A549 (cell line): Measurements from ENCODE around the gene FLG2. TPM values are rescaled to one million over a fixed set of nuclear protein-coding genes. Genes with fewer than 3 reads are reported as not detected.

Experiments
- ATAC-seq, 2 experiments: fragments of 200-7000 bp in 1 of 2; fragments of >200 bp in 1 of 2; cut with Nextera tagmentation in 1 of 2; cut with Tn5 transposase in 1 of 2; 3 replicates each; pipeline versions ENCODE4 v1.8.0 to v1.9.1; 2018 to 2020; ENCODE audit warnings: mild to moderate bottlenecking in 1 of 2, moderate library complexity in 1 of 2
- CTCF ChIA-PET: fragments of 300-600 bp; sonication (Branson Sonifier 250); formaldehyde crosslinking; extraction: SDS; loops from one replicate; lab custom pipeline; 2021; ENCODE audit warnings: antibody characterized with exemption, inconsistent platforms; lab: Yijun Ruan, JAX
- POLR2A ChIA-PET: fragments of 350-600 bp; formaldehyde crosslinking; extraction: SDS; loops from one replicate; lab custom pipeline; 2021; ENCODE audit warnings: antibody characterized with exemption, inconsistent platforms; lab: Yijun Ruan, JAX
- DNase-seq, 2 experiments: peaks; one replicate each; pipeline versions ENCODE4 v3.0.0 to v3.0.0-alpha.2; 2011 to 2016; ENCODE audit warnings: low read depth in 1 of 2, low spot score in 1 of 2
- FAIRE-seq: peaks from 2 replicates; lab custom pipeline; 2011; peaks lifted over from hg19 to GRCh38; lab: Jason Lieb, UNC
- H3K27ac ChIP-seq, 2 experiments: fragments of >200 bp; sonication (Bioruptor Twin); formaldehyde crosslinking; 3 replicates each; pipeline ENCODE4 v1.5.1; 2016 to 2017
- H3K4me1 ChIP-seq: fragments of >200 bp; sonication (Bioruptor Twin); formaldehyde crosslinking; 3 replicates; pipeline ENCODE4 v1.6.1; 2016
- H3K4me2 ChIP-seq: fragments of >200 bp; sonication (Bioruptor Twin); formaldehyde crosslinking; 3 replicates; pipeline ENCODE4 v1.6.1; 2016
- H3K4me3 ChIP-seq: fragments of >200 bp; sonication (Bioruptor Twin); formaldehyde crosslinking; 3 replicates; pipeline ENCODE4 v1.5.1; 2016
- H3K9me3 ChIP-seq: fragments of >200 bp; sonication (Bioruptor Twin); formaldehyde crosslinking; 3 replicates; pipeline ENCODE4 v1.6.1; 2016
- CBX2 ChIP-seq: fragments of 200-600 bp; sonication (generic); IDR thresholded peaks from 2 replicates; pipeline ENCODE4 v1.6.1; 2016; ENCODE audit warnings: low read depth, mild to moderate bottlenecking, borderline replicate concordance
- CHD2 ChIP-seq: fragments of 150-350 bp; IDR thresholded peaks from 2 replicates; pipeline ENCODE4 v1.6.1; 2014; ENCODE audit warnings: low read length; ENCODE audit not compliant: partially characterized antibody
- CTCF ChIP-seq: fragments of >200 bp; sonication (Bioruptor Twin); formaldehyde crosslinking; IDR thresholded peaks from 3 replicates; pipeline ENCODE4 v1.5.1; 2016
- E2F6 ChIP-seq: IDR thresholded peaks from 2 replicates; pipeline ENCODE4 v1.6.1; 2012; ENCODE audit warnings: low read depth, borderline replicate concordance
- ELK1 ChIP-seq: fragments of 150-350 bp; IDR thresholded peaks from 2 replicates; pipeline ENCODE4 v1.6.1; 2014; ENCODE audit warnings: low read depth, mild to moderate bottlenecking, low read length
- EP300 ChIP-seq, 2 experiments: fragments of >200 bp; sonication (Bioruptor Twin); formaldehyde crosslinking; IDR thresholded peaks; 2 replicates in 1 of 2; 3 replicates in 1 of 2; pipeline ENCODE4 v1.6.1; 2016 to 2017
- FOXS1 ChIP-seq: fragments of 250-450 bp; sonication (Bioruptor Pico); IDR thresholded peaks from 2 replicates; pipeline ENCODE4 v1.5.0; 2020; ENCODE audit warnings: mild to moderate bottlenecking, moderate library complexity
- HDAC2 ChIP-seq: fragments of 200-600 bp; sonication (generic); IDR thresholded peaks from 2 replicates; pipeline ENCODE4 v1.6.1; 2016
- HEYL ChIP-seq: fragments of 250-450 bp; sonication (Bioruptor Pico); IDR thresholded peaks from 2 replicates; pipeline ENCODE4 v1.8.0; 2021; ENCODE audit warnings: mild to moderate bottlenecking, moderate library complexity
- JUN ChIP-seq, 2 experiments: fragments of >200 bp; sonication (Bioruptor Twin); formaldehyde crosslinking; IDR thresholded peaks; 2 replicates in 1 of 2; 3 replicates in 1 of 2; pipeline ENCODE4 v1.6.1; 2016 to 2017
- MAFK ChIP-seq: fragments of 450-650 bp; IDR thresholded peaks from 2 replicates; pipeline ENCODE4 v1.6.1; 2014; ENCODE audit not compliant: partially characterized antibody
- MYC ChIP-seq: IDR thresholded peaks from 2 replicates; pipeline ENCODE4 v1.6.1; 2012; ENCODE audit warnings: mild to moderate bottlenecking, inconsistent platforms, low read length, improper control_type of control experiment, borderline replicate concordance
- NPAS2 ChIP-seq: fragments of 250-450 bp; sonication (Bioruptor Pico); IDR thresholded peaks from 2 replicates; pipeline ENCODE4 v1.8.0; 2022; ENCODE audit warnings: mild to moderate bottlenecking, moderate library complexity, borderline replicate concordance
- PHF8 ChIP-seq: fragments of 200-600 bp; sonication (generic); IDR thresholded peaks from 2 replicates; pipeline ENCODE4 v1.6.1; 2016; ENCODE audit warnings: low read depth, mild to moderate bottlenecking, antibody characterized with exemption, moderate library complexity, borderline replicate concordance
- POLR2A ChIP-seq: IDR thresholded peaks from 2 replicates; pipeline ENCODE4 v1.6.1; 2012; ENCODE audit warnings: mild to moderate bottlenecking, low read length
- RCOR1 ChIP-seq: fragments of 150-350 bp; IDR thresholded peaks from 2 replicates; pipeline ENCODE4 v1.6.1; 2014; ENCODE audit warnings: antibody characterized with exemption, low read length, low read depth
- RFX5 ChIP-seq: fragments of 450-650 bp; IDR thresholded peaks from 2 replicates; pipeline ENCODE4 v1.7.1; 2014; ENCODE audit warnings: antibody characterized with exemption, mild to moderate bottlenecking, moderate library complexity
- RNF2 ChIP-seq: fragments of 200-600 bp; sonication (generic); IDR thresholded peaks from 2 replicates; pipeline ENCODE4 v1.6.1; 2016; ENCODE audit warnings: low read depth, mild to moderate bottlenecking, antibody characterized with exemption, moderate library complexity, borderline replicate concordance
- USF2 ChIP-seq: fragments of 450-650 bp; IDR thresholded peaks from 2 replicates; pipeline ENCODE4 v1.6.1; 2014; ENCODE audit warnings: antibody characterized with exemption
- WGBS: methylation state at CpG from one replicate; pipeline ENCODE4 v1.1.6; 2017; ENCODE audit errors: missing lambda C conversion rate; 5-methylcytosine and 5-hydroxymethylcytosine counted together
- polyA plus RNA-seq, 4 experiments: library from polyadenylated mRNA; depleted of rRNA in 3 of 4; stranded (reverse); fragments of >200 nt; fragmentation: RNase III in 1 of 4; extraction: RNeasy Plus Mini Kit Qiagen cat#74134 plus additional on column Dnase treatment in 1 of 4; gene quantifications; 2 replicates in 3 of 4; 3 replicates in 1 of 4; pipeline ENCODE4 v1.2.3, GENCODE V29; 2011 to 2017

The FLG2 gene
- polyA plus RNA-seq, 2 of the 4 experiments (the other 2 are of a cell fraction) = not detected

GRCh38 chr1:152328801-152329391 lies 30.9 kb downstream of the FLG2 start (continued):
- TF ChIP-seq HDAC2 = no peak

- no peak for DNase-seq
- Histone ChIP-seq H3K9me3 (no peaks in the 10 kb centered on the region), H3K27ac (no peak within 1 kb of the TSS), H3K4me2 (no peak within 1 kb of the TSS), H3K4me1 (no peaks in the 10 kb centered on the region), H3K4me3 (no peak within 1 kb of the TSS)
- whole genome bisulfite sequencing = 12% methylated on average over 1 of the region's 1 CpG
- POLR2A ChIA-PET = no interaction called here
- FAIRE-seq = no peak
- no peak for TF ChIP-seq ELK1
- TF ChIP-seq CBX2 = no peak
- TF ChIP-seq, all 56 proteins: peak for 0
- CTCF ChIA-PET = no interaction called here
- no peak for ATAC-seq
Measured at GRCh38 chr1:152325111-152325510, 34.7 kb downstream of the FLG2 start, which contains the start of gene FLG. FLG (minus strand) TSS chr1:152325239; CDS start chr1:152315456, 9,783 bp downstream.

GRCh38 chr1:152313970-152314369 lies 45.8 kb downstream of the FLG2 start:
- CTCF ChIA-PET = no interaction called here
- Histone ChIP-seq H3K4me2 (no peak overlapping the region), H3K4me1 (no peaks in the 10 kb centered on the region), H3K9me3 (no peaks in the 10 kb centered on the region), H3K27ac (no peak overlapping the region), H3K4me3 (no peak overlapping the region)
- POLR2A ChIA-PET = no interaction called here
- WGBS = 35% methylated on average over 1 of the region's 1 CpG
- DNase-seq (no peak), FAIRE-seq (no peak), ATAC-seq (no peak)
- TF ChIP-seq CHD2 = no peak
- no peak for TF ChIP-seq JUN (IDR thresholded peaks at IDR 0.05)
- no peak for TF ChIP-seq HDAC2
- TF ChIP-seq HEYL (CRISPR knock-in tag) = no peak
- TF ChIP-seq USF2 = no peak
- no peak for TF ChIP-seq EP300 (IDR thresholded peaks at IDR 0.05)
- TF ChIP-seq E2F6 = no peak
- TF ChIP-seq RCOR1 = no peak
- TF ChIP-seq MYC = no peak
- TF ChIP-seq POLR2A = no peak
- no peak for TF ChIP-seq CTCF
- TF ChIP-seq PHF8 = no peak
- no peak for TF ChIP-seq FOXS1 (CRISPR knock-in tag)
- no peak for TF ChIP-seq RNF2
- TF ChIP-seq NPAS2 (CRISPR knock-in tag) = no peak
- no peak for TF ChIP-seq MAFK
- no peak for TF ChIP-seq RFX5
